NCI-H187 (cell line): ENCODE results near the gene LCN1.
"Not testable (repeated sequence)": the region's sequence is repeated elsewhere in the genome, so short reads cannot be mapped to it uniquely, and the experiment has no call there.

Experiments
- DNase-seq, 2 experiments: peaks; one replicate each; lab custom pipeline; 2025; lab: John Stamatoyannopoulos, UW

The LCN1 gene

DNA sequence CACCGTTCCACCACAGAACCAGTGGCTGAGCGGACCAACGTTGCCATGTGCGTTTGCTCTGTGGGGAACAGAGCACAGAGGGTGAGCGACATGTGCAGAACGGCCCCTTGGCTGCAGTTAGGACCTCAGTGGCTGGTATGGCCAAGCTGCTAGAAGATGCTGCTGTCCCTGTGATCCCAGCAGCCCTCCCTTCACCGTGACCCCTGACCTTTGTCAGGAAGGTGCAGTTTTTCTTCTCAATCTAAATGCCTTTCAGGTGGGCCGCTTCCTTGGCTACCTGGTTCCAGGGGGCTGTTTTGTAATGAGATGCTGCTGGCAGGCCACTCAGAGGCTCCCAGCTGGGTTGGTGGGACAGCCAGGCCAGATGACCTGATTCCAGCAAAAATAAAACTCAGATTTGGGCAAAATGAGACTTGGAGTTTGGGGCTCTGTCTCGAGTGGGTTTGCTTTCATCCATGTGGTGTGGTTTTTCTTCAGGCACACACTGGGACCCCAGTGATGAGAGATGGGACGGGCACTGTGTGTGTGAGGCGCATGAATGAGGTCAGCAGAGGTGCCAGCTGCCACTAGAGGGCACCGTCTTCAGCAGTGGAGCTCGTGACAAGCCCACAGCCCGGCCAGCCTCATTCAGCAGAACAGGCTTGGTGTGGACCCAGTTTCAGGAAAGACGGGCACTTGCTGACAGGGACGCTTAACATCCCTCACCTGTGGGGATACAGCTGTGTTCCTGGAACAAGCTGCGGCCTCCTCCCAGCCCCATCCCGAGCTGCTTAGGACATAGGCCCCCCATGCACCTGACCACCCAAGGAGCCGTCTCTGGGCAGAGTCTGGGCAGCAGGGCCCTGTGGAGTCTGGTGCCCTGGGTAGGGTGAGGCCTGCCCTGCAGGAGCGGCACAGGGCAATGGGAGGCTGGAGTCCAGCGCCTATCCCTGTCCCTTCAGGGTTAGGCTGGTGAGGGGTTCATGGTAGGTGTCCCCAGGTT, 16.7 kb upstream of the LCN1 start:
- DNase-seq, result no peak

DNA sequence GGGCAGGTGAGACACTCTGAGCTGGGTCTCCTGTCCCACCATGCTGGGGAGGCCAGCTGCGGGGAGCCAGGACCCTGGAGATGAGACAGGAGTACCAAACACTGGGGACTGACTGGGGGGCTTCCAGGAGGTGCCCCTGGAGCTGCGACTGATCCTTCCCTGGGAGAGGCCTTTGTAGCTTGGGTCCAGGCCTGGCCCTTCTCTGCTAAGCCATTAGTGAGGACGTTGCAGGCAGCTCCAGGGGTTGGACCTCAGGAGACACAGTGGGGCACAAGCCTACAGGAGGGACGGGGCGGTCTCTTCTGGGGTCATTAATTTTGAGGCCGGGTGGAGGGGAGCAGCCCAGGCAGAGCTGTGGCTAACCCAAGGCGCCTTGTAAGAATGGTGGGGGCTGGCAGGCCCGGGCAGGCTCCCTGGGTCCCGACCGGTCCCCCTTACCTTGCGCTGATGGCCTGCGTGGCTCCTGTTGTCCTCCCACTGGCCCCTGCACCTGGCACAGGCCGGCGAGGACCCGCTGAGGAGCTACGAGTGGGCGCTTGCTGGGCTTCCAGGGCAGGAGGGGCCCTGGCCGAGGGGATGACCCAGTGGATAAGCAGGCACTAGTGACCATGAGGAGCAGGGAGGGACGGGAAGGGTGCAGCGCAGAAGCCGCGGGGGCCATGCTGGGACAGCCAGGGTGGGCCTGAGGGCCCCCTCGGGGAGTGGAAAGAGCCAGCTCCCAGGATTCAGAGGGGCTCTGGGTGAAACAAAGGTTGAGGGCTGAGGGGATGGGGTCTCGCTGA, 15.6 kb upstream of the LCN1 start:
- DNase-seq, result no peak

DNA sequence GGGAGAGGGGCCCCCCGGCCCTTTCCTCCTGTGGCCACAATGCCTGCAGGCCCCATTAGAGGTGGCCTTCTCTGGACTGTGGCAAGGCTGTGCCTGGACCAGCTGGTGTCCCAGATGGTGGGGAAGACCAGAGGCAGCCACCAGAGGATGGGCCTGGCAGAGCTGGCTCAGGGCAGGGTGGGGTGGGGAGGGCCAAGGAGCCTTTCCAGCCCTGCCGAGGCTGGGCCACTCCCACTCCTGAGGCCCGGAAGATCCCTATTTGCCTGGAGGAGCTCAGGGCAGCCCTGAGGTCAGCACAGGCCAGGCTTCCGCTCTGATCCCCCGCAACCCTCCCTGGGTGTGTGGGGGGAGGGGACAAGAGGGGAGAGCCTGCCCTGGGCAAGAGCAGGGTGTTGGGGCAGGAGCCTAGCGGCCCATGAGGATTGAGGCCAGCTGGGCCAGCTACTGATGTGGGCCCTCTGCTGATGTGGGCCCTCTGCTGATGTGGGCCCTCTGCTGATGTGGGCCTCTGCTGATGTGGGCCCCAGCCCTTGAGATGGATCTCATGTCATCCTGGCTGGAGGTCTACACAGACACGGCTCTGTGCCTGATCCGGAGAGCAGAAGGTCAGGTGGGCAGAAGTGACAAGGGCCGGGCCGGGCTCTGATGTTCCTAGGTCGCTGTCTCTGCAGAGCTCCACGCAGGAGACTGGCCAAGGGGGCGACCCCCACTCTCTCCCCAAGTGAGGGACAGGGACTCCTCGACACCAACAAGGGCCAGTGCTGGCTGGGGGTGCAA, 14.7 kb upstream of the LCN1 start:
- no peak for DNase-seq

DNA sequence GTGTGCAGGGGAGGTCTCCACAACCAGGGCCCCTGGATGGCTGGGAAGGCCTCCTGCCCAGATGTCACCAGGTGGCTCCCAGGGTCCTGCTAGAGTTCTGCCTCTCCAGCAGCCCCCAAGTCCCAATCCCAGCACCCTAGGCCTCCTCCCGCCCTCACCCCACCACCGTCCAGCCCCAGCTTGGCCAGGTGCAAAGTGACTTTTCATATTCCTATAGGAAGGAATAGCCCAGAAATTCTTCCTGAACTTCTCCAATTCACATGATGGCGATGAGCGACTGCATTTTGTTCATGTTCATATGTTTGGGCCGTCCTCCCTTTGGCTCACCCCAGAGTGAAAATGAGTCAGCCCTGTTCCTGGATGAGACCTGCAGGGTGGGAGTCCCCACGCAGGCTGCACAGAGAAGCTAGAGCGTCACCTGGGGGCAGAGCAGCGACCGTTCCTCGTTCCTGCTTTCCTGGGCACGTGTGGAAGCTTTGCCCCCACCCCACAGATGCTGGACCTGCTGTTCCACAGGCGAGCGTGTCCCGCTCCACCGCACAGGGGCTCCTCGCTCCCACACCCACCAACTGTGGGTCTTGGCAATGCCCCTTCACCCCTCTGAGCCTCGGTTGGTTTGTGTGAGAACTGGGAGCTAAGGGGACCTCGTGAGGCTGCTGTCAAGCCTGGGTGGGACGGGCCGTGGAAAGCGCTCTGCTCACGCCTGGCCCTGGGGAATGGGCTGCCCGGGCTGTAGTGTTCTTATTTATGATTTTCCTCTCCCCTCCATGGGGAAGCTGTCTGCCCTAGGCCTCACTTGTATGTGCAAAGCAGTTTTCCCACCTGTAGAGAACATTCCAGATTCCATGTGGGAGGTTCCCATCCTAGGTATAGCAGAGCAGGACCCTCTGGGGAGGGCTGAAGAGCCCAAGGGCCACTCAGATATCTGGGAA, 13.9 kb upstream of the LCN1 start:
- no peak for DNase-seq

DNA sequence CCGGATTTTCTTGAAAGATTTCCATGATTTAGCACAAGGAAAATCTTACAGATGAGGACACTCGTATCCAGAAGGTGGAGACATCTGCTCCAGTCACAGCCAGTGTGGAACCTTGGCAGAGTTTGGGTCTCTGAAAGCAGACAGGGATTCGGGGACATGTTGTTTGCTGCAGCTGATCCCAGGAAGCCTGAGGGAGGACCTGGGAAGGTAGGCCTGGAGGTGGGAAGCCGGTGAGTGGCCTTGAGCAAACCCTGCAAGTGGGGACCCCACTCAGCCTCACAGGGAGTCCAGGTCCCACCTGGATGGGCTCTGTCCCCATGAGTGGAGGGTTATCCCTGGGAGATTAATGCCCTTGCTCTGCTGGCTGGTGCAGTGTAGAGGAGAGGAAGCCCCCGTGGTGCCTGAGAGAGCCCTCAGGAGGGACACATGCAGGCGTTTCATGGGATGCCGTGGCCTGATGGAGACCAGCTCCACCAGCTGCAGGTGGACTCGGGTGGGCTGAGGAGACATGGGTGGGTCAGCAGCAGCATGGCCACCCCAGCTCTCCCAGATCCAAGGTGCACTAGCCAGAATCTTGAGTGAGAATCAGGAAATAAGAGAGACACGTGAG, 12.9 kb upstream of the LCN1 start:
- DNase-seq, result no peak

DNA sequence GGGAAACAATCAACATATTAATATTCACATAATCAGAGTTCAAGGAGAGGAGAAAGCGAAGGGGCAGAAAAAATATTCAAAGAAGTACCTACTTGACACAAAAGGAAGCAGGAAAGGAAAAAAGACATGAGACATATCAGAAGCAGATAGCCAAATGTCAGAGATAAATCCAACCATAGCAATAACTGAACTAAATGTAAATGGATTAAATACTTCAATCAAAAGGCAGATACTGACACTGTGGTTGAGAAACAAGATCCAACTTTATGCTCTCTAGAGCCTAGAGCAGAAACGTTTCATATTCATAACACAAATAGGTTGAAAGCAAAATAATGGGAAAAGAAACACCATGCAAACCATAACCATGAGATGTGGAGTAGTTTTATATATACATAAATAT, 11.8 kb upstream of the LCN1 start:
- no peak for DNase-seq

DNA sequence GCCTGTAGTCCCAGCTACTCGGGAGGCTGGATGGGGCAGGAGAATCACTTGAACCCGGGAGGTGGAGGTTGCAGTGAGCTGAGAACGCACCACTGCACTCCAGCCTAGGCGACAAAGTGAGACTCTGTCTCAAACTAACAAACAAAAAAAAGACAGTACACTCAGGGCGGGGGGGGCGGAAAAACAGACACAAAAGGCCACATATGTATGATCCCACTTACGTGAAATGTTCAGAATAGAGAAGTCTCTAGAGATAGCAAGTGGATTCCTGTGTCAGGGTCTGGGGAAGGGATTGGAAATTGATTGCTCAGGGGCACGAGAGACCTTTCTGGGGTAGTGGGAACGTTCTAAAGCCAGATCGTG, 9.0 kb upstream of the LCN1 start:
- no peak for DNase-seq

DNA sequence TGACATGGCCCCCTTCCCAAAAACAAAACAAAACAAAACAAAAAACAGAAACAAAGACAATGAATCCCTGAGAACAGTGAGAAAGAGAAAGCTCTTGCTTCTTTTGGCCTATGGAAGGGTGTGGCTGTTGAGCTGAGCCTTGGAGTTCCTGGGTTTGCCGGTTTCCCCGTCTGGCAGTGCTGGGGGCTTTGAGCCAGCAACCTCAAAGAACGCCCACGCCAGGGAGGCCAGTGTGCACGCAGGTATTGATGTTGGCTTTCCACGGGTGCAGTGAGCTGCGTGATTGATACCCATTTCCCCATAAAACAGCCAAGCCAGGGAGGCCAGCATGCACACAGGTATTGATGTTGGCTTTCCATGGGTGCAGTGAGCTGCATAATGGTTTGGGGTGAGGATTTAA, 8.3 kb upstream of the LCN1 start:
- DNase-seq, result no peak

DNA sequence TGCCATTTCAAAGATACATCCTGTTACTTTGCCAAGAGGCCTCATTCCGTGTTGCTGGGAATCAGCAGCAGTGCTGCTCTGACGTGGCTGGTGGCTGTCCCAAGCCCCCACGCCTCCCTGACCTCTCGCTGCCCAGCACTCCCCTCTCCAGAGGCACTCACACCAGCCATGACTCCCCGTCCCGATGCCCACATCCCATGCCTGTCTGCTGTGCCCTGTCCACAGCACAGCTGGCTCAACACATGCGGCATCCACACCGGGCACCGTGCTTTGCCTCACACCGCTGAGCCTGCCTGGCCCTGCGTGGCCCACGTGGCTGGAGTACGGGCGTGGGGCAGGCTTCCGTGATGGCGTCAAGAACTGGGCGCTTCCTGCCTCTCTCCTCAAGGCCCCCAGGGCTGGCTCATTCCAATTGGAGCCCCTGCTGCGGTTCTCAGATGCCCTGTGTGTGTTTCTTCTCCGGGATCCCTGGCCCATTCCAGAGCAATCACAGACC, 7.8 kb upstream of the LCN1 start:
- no peak for DNase-seq

DNA sequence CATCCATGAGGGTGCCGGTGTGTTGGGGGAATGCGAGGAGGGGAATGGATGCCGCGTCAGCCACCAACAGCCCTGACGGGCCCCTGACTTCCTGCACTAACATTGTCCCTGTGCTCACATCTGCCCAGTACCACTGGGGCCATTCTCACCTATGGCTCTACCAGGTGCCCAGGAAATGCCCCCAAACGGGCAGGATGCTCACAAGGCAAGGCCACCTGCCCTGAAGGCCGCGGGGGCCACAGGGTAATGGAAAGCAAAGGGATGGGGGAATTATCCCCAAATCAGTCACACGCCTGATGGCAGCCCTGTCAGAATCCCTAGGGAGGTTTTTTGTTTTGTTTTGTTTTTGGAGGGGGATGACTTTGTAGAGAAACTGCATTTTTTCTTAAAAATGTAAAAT, 7.3 kb upstream of the LCN1 start:
- DNase-seq, result not testable (repeated sequence)

DNA sequence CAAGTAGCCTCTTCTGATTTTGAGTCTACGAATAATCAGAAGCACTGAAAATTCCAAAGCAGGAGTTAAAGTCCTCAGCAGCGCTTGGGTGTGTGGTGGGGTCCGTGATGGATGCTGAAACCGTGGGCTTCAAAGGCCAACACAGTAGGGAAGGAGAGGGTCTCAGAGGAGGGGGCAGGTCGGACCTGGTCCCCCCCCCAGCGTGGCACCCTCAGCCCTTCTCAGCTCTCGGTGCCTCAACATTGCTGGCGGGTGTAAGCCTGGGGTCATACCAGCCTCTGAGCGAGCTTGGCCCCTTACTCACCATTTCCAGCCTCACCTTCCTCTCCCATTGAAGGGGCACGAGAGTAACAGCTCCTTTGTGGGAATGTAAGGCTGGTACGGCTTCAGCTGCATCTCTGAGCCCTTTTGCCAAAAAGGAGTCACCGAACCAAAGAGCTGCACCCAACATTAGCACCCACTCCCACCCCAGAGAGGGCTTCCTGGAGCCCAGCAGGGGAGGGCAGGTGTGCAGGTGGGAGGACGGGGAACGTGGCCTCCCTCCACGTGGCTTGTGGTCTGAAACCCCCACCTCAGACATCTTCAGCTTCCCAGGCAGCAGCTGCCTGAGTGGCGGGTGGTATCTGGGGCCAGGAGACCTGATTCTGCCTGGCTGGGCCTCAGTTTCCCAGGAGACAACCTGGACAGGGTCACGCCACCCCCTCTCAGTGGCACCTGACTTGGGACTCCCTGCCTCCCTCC, 6.7 kb upstream of the LCN1 start:
- no peak for DNase-seq

DNA sequence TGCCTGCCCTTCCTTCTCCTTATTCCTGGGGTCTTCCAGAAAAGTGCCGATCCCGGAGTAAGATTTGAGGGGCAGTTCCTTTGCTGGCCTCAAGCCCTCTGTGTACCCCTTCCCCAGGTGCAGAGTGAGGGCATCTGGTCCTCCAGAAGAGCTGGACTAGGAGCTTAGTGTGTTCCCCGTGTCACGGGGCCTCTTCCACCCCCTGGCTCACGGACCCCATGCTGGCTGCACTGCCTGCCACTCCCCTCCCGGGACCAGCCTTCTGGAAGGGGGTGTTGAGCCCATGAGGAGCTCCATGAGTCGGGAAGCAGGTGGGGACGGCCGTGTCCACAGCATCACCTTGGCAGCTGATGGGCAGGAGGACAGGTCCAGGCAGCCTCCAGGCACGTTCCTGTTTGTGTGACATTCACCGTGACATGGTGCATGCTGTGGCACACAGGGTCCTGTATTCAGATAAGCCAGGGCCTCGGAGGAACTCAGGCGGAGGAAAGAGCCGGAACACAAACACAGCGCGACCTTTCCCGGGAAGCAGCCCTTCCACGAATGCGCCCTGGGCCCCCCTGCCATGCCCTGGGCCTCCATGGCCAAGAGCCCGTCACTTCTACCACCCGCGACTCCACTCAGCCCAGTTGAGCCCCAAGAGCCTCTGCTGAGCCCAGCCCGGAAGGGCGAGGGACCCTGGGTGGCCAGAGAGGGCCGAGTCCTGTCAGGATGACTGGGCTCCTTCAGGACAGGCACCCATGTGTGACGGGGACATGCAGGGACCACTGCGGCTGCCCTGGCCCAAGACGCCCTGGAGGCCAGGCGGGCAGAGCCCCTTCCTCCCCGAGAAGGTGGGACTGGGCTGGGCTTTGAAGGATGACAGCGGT, 5.9 kb upstream of the LCN1 start:
- DNase-seq, result no peak

DNA sequence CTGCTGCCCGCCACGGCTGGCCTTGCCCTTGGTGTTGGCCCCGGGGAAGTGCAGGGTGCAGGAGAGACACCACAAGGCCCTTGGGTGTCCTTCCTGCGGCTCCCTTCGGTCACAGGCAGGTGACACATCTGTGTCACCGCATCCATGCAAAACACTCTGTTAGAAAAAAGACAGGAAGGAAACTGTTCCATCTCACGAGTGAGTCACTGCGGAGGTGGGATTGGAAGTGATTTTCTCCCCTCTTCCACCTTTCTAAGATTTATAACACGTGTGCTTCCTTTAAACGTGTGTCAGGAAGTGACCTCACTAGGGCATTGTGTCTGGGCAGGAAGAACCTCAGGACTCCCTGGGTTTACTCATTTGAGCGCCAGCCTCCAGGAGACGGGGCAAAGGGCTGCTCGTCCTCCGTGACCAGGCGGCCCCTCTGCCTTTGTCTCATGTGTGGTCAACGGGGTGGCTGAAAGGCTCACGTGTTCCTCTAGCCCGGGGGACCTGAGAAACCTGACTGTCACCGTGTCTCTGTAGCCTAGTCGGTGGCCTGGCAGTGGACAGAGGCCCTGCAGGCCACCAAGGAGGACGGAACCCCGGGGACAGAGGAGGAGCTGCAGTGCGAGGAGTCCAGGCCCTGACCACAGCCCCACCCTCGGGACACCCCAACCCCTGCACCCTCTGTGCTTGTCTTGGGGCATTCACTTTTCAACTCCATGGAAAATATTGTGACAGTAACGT, 4.9 kb upstream of the LCN1 start:
- DNase-seq, result no peak

DNA sequence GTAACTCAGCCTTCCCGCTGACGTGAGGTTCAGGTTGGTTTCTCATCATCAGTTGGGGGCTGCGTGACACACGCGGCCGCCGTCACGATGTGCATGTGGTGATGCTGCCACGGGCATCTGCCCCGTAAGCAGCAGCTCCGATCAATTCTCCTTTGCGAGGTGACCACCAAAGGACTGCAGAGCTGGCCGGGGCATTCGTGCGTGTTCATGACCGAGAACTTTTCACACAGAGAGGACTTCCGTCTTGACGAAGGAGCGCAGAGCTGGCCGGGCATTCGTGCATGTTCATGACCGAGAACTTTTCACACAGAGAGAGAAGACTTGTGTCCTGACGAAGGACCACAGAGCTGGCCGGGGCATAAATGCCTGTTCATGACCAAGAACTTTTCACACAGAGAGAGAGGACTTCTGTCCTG, 3.8 kb upstream of the LCN1 start:
- no peak for DNase-seq

DNA sequence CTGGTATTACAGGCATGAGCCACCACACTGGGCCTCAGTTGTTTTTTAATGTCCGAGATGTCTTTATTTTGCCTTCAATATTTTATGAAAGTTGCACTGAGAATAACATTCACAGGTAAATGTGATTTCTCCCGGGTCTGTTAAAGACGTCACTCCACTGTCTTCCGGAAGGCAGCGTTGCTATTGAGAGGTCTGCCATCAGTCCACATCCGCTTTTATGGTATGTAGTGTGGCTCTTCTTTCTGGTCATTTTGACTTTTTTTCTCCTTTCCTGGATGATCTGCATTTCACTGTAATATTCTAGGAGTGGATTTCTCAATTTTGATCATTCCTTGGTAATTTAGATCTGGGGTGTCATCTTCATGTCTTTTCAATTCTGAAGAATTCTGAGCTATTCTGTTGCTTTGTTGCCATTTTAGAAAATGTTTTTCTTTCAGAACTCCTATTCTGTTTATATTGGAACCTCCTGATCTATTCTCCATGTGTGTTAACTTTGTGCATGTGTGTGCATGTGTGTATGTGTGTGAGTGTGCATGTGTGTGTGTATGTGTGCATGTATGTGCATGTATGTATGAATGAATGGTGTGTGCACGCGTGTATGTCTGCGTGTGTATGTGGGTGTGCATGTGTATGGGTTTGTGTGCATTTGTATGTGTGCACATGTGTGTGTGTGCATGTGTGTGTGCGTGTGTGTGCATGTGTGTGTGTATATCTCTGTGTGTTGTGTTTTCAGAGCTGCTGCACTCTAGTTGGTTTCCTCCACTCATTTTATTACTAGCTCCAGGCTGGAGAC, 1.9 kb upstream of the LCN1 start:
- no peak for DNase-seq

DNA sequence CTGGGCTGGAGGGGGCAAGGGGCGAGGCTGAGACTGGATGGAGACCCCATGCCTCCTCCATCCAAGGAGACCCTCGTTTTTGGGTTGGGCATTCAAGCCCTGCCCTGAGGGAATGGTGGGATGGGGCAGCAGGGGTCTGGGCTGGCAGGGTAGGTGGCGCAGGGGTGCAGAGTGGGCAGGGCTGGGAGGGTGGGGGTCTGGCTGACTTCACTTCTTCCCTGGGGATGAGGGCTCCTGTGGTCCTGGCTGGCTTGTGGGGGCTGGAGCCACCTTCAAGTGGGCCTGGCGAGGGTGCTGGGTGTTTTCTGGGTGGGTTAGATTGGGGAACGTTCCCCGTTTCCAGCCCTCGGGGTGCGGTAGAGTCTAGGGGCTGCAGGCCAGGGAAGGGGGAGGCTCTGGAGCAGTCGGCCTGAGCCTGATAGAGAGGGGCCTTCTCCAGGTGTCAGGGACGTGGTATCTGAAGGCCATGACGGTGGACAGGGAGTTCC, 412 bp downstream of the LCN1 start:
- no peak for DNase-seq

DNA sequence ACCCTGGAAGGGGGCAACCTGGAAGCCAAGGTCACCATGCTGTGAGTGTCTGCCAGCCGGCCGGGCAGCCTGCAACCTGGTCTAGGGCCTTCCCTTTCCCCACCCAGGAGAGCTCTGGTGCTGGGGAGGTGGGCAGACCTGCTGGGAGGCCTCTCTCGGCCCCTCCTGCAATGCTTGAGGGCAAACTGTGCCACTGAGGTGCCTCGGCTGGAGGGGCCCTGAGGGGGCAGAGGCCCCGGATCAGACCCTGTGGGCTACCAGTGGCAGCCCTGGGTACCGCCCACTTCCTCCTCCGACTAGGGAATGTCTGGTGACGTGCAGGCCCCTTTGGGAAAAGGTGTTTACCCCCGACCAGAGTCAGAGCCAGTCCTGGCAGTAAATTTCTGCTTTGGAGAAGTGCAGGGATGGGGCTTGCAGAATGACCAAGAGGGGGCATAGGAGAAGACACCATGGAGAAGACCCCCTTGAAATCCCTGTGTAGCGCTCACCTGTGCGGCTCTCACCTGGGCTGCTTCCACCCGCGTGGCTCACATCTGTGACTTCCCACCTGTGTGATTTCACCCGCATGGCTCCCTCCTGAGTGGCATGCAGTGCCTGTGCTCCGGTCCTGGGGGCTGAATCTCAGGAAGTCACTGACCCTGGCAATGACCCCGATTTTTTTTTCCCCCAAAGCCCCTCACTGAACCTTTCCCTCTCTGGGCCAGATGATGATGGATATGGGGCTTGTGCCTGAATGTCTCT, 1.1 kb downstream of the LCN1 start:
- no peak for DNase-seq
